Peyer's patch (tissue), 4 donors: ENCODE results near the gene NDST1. TPM values are rescaled to one million over a fixed set of nuclear protein-coding genes. Genes with fewer than 3 reads are reported as not detected.
A peak's percentile ranks its signal among the peaks of the same experiment; 100 is the strongest.

Source experiments
- DNase-seq, 3 donors: peaks; one replicate each; pipeline ENCODE4 v3.0.0-alpha.2; 2017 to 2019
- H3K27ac ChIP-seq, 4 donors: fragments of 200-600 bp; sonication (generic); one replicate each; pipeline ENCODE4 v1.5.1; 2016 to 2019
- H3K27me3 ChIP-seq, 2 donors: fragments of 200-600 bp; sonication (generic); one replicate each; pipeline ENCODE4 v1.5.1; 2019
- H3K36me3 ChIP-seq, 3 donors: fragments of 200-600 bp; sonication (generic); one replicate each; pipeline ENCODE4 v1.5.1; 2016 to 2019
- H3K4me1 ChIP-seq, 4 donors: fragments of 200-600 bp; sonication (generic); one replicate each; pipeline ENCODE4 v1.5.1; 2016 to 2019
- H3K4me3 ChIP-seq, 4 donors: fragments of 200-600 bp; sonication (generic); 1 replicate in 3 of 4; 2 replicates in 1 of 4; pipeline ENCODE4 v1.5.1; 2016 to 2019; ENCODE audit warnings: mild to moderate bottlenecking in 1 of 4
- H3K9me3 ChIP-seq, 4 donors: fragments of 200-600 bp; sonication (generic); one replicate each; pipeline ENCODE4 v1.5.1; 2016 to 2019; ENCODE audit warnings: mild to moderate bottlenecking in 1 of 4
- CTCF ChIP-seq, 6 experiments: fragments of 450-650 bp in 4 of 6; fragments of 200-600 bp in 2 of 6; sonication (generic) in 1 of 6; IDR thresholded peaks; one replicate each; pipeline ENCODE4 v1.5.1; 2017 to 2019; ENCODE audit warnings: antibody characterized with exemption in 6 of 6, mild to moderate bottlenecking in 3 of 6, moderate library complexity in 1 of 6
- POLR2A ChIP-seq, 2 donors: fragments of 450-650 bp; IDR thresholded peaks; one replicate each; pipeline ENCODE4 v1.5.1; 2017; ENCODE audit warnings: antibody characterized with exemption in 2 of 2, mild to moderate bottlenecking in 2 of 2, moderate library complexity in 2 of 2
- total RNA-seq, 4 donors: library from RNA; depleted of rRNA; stranded (reverse); fragments of >200 nt; gene quantifications; one replicate each; pipeline ENCODE4 v1.1.0, GENCODE V29; 2016

Gene NDST1
- total RNA-seq, 4 donors from 2014 or later = 80.9 to 168 (median 118) TPM

- TF ChIP-seq CTCF (IDR thresholded peaks at IDR 0.05) (no peak), POLR2A (IDR thresholded peaks at IDR 0.05) (no peak)
- H3K4me3 ChIP-seq = no peak overlapping the region
- H3K36me3 ChIP-seq = peaks cover 0 to 15% (median 0%) of the 10 kb centered on the region in 3 donors
- H3K27me3 ChIP-seq = no peaks in the 10 kb centered on the region
- H3K4me1 ChIP-seq = peaks cover 0 to 12% (median 0%) of the 10 kb centered on the region in 4 donors
- no peak overlapping the region for H3K27ac ChIP-seq
- peak in 1 of 3 donors; percentile 25 for DNase-seq
- H3K9me3 ChIP-seq = no peaks in the 10 kb centered on the region
Measured at GRCh38 chr5:150559701-150560100, 51.8 kb downstream of the NDST1 start.

GRCh38 chr5:150560401-150561191 lies 52.7 kb downstream of the NDST1 start:
- Histone ChIP-seq H3K27ac (no peak overlapping the region), H3K4me3 (no peak overlapping the region), H3K36me3 (peaks cover 0 to 6% (median 0%) of the 10 kb centered on the region in 3 donors), H3K9me3 (no peaks in the 10 kb centered on the region), H3K27me3 (no peaks in the 10 kb centered on the region), H3K4me1 (peaks cover 0 to 12% (median 0%) of the 10 kb centered on the region in 4 donors)
- TF ChIP-seq CTCF (IDR thresholded peaks at IDR 0.05) (peak; percentile 81 to 97 (median 94)), POLR2A (IDR thresholded peaks at IDR 0.05) (no peak)
- peak; percentile 51 to 97 (median 91) for DNase-seq

- TF ChIP-seq CTCF (IDR thresholded peaks at IDR 0.05) (no peak), POLR2A (IDR thresholded peaks at IDR 0.05) (no peak)
- Histone ChIP-seq H3K9me3 (no peaks in the 10 kb centered on the region), H3K4me1 (peaks cover 0 to 12% (median 0%) of the 10 kb centered on the region in 4 donors), H3K27me3 (no peaks in the 10 kb centered on the region), H3K27ac (peak overlapping the region in 1 of 4 donors; percentile 20), H3K4me3 (no peak overlapping the region), H3K36me3 (peaks cover 0 to under 1% (median 0%) of the 10 kb centered on the region in 3 donors)
- no peak for DNase-seq
Measured at GRCh38 chr5:150561192-150561512, 53.2 kb downstream of the NDST1 start.

- peak in 1 of 3 donors; percentile 43 for DNase-seq
- no peaks in the 10 kb centered on the region for H3K27me3 ChIP-seq
- no peak overlapping the region for H3K4me3 ChIP-seq
- H3K9me3 ChIP-seq = no peaks in the 10 kb centered on the region
- no peaks in the 10 kb centered on the region for H3K36me3 ChIP-seq
- H3K27ac ChIP-seq = peak overlapping the region in 1 of 4 donors; percentile 20
- H3K4me1 ChIP-seq = peaks cover 0 to 12% (median 0%) of the 10 kb centered on the region in 4 donors
- TF ChIP-seq CTCF (IDR thresholded peaks at IDR 0.05) = no peak
Measured at GRCh38 chr5:150561571-150562275, 53.8 kb downstream of the NDST1 start.

- H3K4me3 ChIP-seq = no peak overlapping the region
- H3K36me3 ChIP-seq = no peaks in the 10 kb centered on the region
- no peaks in the 10 kb centered on the region for H3K9me3 ChIP-seq
- TF ChIP-seq CTCF (IDR thresholded peaks at IDR 0.05) (peak in 5 of 6 experiments; percentile 51 to 86 (median 82)), POLR2A (IDR thresholded peaks at IDR 0.05) (no peak)
- H3K27me3 ChIP-seq = no peaks in the 10 kb centered on the region
- peaks cover 0 to 12% (median 0%) of the 10 kb centered on the region in 4 donors for H3K4me1 ChIP-seq
- no peak overlapping the region for H3K27ac ChIP-seq
- DNase-seq = peak in 2 of 3 donors; percentile 7 to 74
Measured at GRCh38 chr5:150562832-150563231, 54.9 kb downstream of the NDST1 start.
